Testis (tissue), 3 donors: ENCODE results near the gene CYGB. TPM values are rescaled to one million over a fixed set of nuclear protein-coding genes. Genes with fewer than 3 reads are reported as not detected.
A peak's percentile ranks its signal among the peaks of the same experiment; 100 is the strongest.

Experiments
- DNase-seq: peaks from one replicate; pipeline ENCODE4 v3.0.0-alpha.2; 2019
- H3K27ac ChIP-seq, 2 donors: fragments of 200-600 bp; sonication (generic); one replicate each; pipeline ENCODE4 v1.5.1; 2019
- H3K27me3 ChIP-seq: fragments of 200-600 bp; sonication (generic); one replicate; pipeline ENCODE4 v1.5.1; 2019
- H3K36me3 ChIP-seq: fragments of 200-600 bp; sonication (generic); one replicate; pipeline ENCODE4 v1.5.1; 2017; ENCODE audit warnings: low read depth; ENCODE audit errors: missing control alignments
- H3K4me1 ChIP-seq: fragments of 200-600 bp; sonication (generic); one replicate; pipeline ENCODE4 v1.5.1; 2019
- H3K4me3 ChIP-seq, 2 donors: fragments of 200-600 bp; sonication (generic); one replicate each; pipeline ENCODE4 v1.5.1; 2017 to 2019
- H3K9me3 ChIP-seq: fragments of 200-600 bp; sonication (generic); one replicate; pipeline ENCODE4 v1.5.1; 2017
- CTCF ChIP-seq, 3 experiments: fragments of 450-650 bp in 2 of 3; fragments of 200-600 bp in 1 of 3; sonication (generic) in 1 of 3; IDR thresholded peaks; one replicate each; pipeline ENCODE4 v1.5.1; 2016 to 2019; ENCODE audit warnings: antibody characterized with exemption in 3 of 3, mild to moderate bottlenecking in 2 of 3, moderate library complexity in 1 of 3
- POLR2A ChIP-seq: fragments of 450-650 bp; IDR thresholded peaks from one replicate; pipeline ENCODE4 v1.6.1; 2017; ENCODE audit warnings: antibody characterized with exemption, mild to moderate bottlenecking, moderate library complexity
- WGBS, 2 donors: methylation state at CpG; one replicate each; pipeline ENCODE4 v1.1.5; 2018; 5-methylcytosine and 5-hydroxymethylcytosine counted together
- intact Hi-C: fragments of 100-400 bp; cut with DNase I; formaldehyde crosslinking; loops from one replicate; pipeline ENCODE4 v1.15.1; 2023; ENCODE audit warnings: low total_unique reads
- polyA plus RNA-seq: library from polyadenylated mRNA; stranded (reverse); fragments of 350-450 nt; fragmentation: Illumina TruSeq; extraction: RNeasy Lipid Tissue Mini Kit (QIAGEN cat#74804); gene quantifications from one replicate; pipeline ENCODE4 v1.2.3, GENCODE V29; 2014; ENCODE audit warnings: low read depth, low replicate concordance; ENCODE audit not compliant: insufficient read depth
- total RNA-seq, 2 donors: library from RNA; depleted of rRNA; stranded (reverse); fragments of >200 nt; gene quantifications; one replicate each; pipeline ENCODE4 v1.2.3, GENCODE V29; 2016

Gene CYGB
- total and polyA plus RNA-seq, 3 donors from 2014 or later, result 3.4 to 9.9 (median 7.2) TPM

DNA sequence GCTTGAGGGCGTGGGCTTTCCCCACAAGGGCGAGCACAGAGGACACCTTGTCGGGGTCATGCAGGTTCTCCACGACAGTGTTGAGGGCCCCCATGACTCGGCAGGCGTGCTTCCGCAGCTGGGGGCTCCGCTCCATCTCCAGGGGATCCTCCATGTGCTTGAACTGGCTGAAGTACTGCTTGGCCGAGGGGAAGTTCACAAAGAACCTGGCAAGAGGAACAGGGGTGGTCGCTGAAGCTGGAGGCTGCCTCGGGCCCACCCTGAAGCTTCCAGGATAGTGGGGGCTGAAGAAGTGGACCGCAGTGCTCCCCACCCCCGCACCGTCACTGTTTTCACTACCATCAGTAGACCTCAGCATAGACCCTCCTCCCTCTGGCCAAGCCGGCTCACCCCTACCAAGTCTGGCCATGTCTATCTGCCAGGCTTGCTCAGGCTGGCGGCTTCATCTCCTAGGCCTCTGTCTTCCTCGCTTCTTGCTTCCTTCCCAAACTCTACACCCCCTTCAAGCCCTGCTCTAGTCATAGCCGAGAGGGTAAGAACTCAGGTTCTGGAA lies 5.9 kb downstream of the CYGB start:
- no peak overlapping the region for H3K4me3 ChIP-seq
- intact Hi-C loops, result no loop called here
- peaks cover 48% of the 10 kb centered on the region for H3K4me1 ChIP-seq
- TF ChIP-seq CTCF (IDR thresholded peaks at IDR 0.05) (no peak), POLR2A (no peak)
- H3K9me3 ChIP-seq, result no peaks in the 10 kb centered on the region
- no peak for DNase-seq
- no peaks in the 10 kb centered on the region for H3K36me3 ChIP-seq
- 84 to 95% methylated on average over 13 to 18 of the region's 18 CpGs for WGBS, 2 donors
- H3K27ac ChIP-seq, result peak overlapping the region; percentile 75 to 96
- no peaks in the 10 kb centered on the region for H3K27me3 ChIP-seq

DNA sequence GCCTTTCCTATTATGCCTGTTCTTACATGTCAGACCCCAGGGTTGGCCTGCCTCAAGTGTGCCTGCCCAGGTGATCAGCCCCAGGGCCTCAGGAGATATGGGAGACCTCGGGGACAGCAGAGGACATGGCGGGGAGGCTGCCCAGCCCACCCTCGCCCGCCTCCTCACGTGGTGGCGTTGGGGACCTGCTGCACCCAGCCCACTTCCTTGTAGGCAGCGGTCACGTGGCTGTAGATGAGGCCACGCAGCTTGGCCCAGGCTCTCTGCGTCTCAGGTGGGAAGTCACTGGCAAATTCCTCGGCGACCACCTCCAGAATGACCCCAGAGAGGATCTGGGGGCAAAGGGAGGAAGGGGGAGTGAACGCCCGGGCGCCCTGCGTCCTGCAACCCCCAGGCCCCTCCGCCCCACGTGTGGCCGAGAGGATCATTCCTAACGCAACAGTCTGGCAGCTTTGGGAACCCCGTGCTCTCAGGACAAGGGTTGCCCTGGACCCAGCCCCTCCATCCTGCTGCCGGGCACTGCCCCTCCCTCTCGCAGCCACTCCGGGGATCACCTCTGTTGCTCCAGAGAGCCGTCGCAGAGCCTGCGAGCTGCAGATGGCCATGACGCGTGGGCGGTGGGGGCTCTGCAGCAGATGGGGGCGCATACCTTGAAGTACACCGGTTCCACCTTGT lies 6.6 kb downstream of the CYGB start:
- WGBS, 2 donors, result 88 to 90% methylated on average over 15 to 32 of the region's 32 CpGs
- TF ChIP-seq POLR2A (no peak), CTCF (IDR thresholded peaks at IDR 0.05) (no peak)
- H3K4me1 ChIP-seq, result peaks cover 45% of the 10 kb centered on the region

GRCh38 chr17:76530095-76530723 lies 7.3 kb downstream of the CYGB start:
- H3K4me3 ChIP-seq, result no peak overlapping the region
- intact Hi-C loops, result no loop called here
- peak overlapping the region; percentile 75 to 96 for H3K27ac ChIP-seq
- no peaks in the 10 kb centered on the region for H3K9me3 ChIP-seq
- WGBS, 2 donors, result 58 to 60% methylated on average over 16 to 23 of the region's 23 CpGs
- no peaks in the 10 kb centered on the region for H3K27me3 ChIP-seq
- TF ChIP-seq CTCF (IDR thresholded peaks at IDR 0.05), result no peak
- no peak for TF ChIP-seq POLR2A
- H3K4me1 ChIP-seq, result peaks cover 48% of the 10 kb centered on the region
- H3K36me3 ChIP-seq, result no peaks in the 10 kb centered on the region
- peak; percentile 71 for DNase-seq

More for the DNA sequence above, 6.6 kb downstream of the CYGB start:
- Histone ChIP-seq H3K36me3 (no peaks in the 10 kb centered on the region), H3K4me3 (no peak overlapping the region), H3K27me3 (no peaks in the 10 kb centered on the region), H3K9me3 (no peaks in the 10 kb centered on the region), H3K27ac (peak overlapping the region; percentile 75 to 96)
- intact Hi-C loops, result no loop called here
- DNase-seq, result no peak

GRCh38 chr17:76529224-76530094 lies 8.1 kb downstream of the CYGB start:
- intact Hi-C loops, result loop anchor here (10.0 kb wide), 1 partner anchor 175 kb away; no protein-coding TSS in a partner anchor
- no peak for TF ChIP-seq POLR2A
- TF ChIP-seq CTCF (IDR thresholded peaks at IDR 0.05), result no peak
- H3K4me1 ChIP-seq, result peaks cover 51% of the 10 kb centered on the region
- H3K9me3 ChIP-seq, result no peaks in the 10 kb centered on the region
- no peak overlapping the region for H3K4me3 ChIP-seq
- H3K36me3 ChIP-seq, result no peaks in the 10 kb centered on the region
- peak overlapping the region; percentile 75 to 96 for H3K27ac ChIP-seq
- 28 to 39% methylated on average over 12 to 20 of the region's 20 CpGs for WGBS, 2 donors
- no peaks in the 10 kb centered on the region for H3K27me3 ChIP-seq
- peak; percentile 86 for DNase-seq
